Measurements from ENCODE around the gene GNL3. TPM values are rescaled to one million over a fixed set of nuclear protein-coding genes. Genes with fewer than 3 reads are reported as not detected.

The GNL3 gene
- total and polyA plus RNA-seq, 2 of the 8 experiments (the other 6 are each of a cell fraction or from before 2014, with no cell fraction given), result 45.5 to 184 TPM

DNA sequence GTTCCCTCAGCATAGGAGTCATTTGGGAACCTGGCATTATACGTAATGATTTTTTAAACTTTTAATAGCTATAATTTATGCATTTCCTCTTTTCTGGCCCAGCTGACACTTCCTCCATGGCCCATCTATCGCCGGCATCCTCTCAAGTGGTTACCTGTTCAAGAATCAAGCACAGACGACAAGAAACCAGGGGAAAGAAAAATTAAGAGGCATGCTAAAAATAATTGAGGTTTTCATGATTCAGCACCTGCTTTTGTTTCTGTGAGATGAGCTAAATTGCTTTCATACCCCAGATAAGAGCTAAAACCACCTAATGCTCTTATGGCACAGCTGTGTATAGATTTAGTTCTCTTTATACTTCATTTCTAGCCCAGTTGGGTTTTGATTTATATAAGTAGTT is 21.8 kb downstream of the GNL3 start (continued):
- TF ChIP-seq, protein P1, sequence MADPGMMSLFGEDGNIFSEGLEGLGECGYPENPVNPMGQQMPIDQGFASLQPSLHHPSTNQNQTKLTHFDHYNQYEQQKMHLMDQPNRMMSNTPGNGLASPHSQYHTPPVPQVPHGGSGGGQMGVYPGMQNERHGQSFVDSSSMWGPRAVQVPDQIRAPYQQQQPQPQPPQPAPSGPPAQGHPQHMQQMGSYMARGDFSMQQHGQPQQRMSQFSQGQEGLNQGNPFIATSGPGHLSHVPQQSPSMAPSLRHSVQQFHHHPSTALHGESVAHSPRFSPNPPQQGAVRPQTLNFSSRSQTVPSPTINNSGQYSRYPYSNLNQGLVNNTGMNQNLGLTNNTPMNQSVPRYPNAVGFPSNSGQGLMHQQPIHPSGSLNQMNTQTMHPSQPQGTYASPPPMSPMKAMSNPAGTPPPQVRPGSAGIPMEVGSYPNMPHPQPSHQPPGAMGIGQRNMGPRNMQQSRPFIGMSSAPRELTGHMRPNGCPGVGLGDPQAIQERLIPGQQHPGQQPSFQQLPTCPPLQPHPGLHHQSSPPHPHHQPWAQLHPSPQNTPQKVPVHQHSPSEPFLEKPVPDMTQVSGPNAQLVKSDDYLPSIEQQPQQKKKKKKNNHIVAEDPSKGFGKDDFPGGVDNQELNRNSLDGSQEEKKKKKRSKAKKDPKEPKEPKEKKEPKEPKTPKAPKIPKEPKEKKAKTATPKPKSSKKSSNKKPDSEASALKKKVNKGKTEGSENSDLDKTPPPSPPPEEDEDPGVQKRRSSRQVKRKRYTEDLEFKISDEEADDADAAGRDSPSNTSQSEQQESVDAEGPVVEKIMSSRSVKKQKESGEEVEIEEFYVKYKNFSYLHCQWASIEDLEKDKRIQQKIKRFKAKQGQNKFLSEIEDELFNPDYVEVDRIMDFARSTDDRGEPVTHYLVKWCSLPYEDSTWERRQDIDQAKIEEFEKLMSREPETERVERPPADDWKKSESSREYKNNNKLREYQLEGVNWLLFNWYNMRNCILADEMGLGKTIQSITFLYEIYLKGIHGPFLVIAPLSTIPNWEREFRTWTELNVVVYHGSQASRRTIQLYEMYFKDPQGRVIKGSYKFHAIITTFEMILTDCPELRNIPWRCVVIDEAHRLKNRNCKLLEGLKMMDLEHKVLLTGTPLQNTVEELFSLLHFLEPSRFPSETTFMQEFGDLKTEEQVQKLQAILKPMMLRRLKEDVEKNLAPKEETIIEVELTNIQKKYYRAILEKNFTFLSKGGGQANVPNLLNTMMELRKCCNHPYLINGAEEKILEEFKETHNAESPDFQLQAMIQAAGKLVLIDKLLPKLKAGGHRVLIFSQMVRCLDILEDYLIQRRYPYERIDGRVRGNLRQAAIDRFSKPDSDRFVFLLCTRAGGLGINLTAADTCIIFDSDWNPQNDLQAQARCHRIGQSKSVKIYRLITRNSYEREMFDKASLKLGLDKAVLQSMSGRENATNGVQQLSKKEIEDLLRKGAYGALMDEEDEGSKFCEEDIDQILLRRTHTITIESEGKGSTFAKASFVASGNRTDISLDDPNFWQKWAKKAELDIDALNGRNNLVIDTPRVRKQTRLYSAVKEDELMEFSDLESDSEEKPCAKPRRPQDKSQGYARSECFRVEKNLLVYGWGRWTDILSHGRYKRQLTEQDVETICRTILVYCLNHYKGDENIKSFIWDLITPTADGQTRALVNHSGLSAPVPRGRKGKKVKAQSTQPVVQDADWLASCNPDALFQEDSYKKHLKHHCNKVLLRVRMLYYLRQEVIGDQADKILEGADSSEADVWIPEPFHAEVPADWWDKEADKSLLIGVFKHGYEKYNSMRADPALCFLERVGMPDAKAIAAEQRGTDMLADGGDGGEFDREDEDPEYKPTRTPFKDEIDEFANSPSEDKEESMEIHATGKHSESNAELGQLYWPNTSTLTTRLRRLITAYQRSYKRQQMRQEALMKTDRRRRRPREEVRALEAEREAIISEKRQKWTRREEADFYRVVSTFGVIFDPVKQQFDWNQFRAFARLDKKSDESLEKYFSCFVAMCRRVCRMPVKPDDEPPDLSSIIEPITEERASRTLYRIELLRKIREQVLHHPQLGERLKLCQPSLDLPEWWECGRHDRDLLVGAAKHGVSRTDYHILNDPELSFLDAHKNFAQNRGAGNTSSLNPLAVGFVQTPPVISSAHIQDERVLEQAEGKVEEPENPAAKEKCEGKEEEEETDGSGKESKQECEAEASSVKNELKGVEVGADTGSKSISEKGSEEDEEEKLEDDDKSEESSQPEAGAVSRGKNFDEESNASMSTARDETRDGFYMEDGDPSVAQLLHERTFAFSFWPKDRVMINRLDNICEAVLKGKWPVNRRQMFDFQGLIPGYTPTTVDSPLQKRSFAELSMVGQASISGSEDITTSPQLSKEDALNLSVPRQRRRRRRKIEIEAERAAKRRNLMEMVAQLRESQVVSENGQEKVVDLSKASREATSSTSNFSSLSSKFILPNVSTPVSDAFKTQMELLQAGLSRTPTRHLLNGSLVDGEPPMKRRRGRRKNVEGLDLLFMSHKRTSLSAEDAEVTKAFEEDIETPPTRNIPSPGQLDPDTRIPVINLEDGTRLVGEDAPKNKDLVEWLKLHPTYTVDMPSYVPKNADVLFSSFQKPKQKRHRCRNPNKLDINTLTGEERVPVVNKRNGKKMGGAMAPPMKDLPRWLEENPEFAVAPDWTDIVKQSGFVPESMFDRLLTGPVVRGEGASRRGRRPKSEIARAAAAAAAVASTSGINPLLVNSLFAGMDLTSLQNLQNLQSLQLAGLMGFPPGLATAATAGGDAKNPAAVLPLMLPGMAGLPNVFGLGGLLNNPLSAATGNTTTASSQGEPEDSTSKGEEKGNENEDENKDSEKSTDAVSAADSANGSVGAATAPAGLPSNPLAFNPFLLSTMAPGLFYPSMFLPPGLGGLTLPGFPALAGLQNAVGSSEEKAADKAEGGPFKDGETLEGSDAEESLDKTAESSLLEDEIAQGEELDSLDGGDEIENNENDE (IDR thresholded peaks at IDR 0.05; ENCODE audit: insufficient replicate concordance, low read length), result no peak
- TF ChIP-seq RFX5 (IDR thresholded peaks at IDR 0.05; ENCODE audit: borderline replicate concordance, low read depth, low read length), result no peak
- no peak for TF ChIP-seq MAFK (IDR thresholded peaks at IDR 0.05; ENCODE audit: low read depth, low read length)
- no peak for TF ChIP-seq POLR2AphosphoS5 (IDR thresholded peaks at IDR 0.05; ENCODE audit: low read depth, low read length)

Data from H1 (cell line).